ENCODE data around the gene GRM6. TPM values are rescaled to one million over a fixed set of nuclear protein-coding genes. Genes with fewer than 3 reads are reported as not detected.

The GRM6 gene
- total RNA-seq = not detected in 2 replicates

DNA sequence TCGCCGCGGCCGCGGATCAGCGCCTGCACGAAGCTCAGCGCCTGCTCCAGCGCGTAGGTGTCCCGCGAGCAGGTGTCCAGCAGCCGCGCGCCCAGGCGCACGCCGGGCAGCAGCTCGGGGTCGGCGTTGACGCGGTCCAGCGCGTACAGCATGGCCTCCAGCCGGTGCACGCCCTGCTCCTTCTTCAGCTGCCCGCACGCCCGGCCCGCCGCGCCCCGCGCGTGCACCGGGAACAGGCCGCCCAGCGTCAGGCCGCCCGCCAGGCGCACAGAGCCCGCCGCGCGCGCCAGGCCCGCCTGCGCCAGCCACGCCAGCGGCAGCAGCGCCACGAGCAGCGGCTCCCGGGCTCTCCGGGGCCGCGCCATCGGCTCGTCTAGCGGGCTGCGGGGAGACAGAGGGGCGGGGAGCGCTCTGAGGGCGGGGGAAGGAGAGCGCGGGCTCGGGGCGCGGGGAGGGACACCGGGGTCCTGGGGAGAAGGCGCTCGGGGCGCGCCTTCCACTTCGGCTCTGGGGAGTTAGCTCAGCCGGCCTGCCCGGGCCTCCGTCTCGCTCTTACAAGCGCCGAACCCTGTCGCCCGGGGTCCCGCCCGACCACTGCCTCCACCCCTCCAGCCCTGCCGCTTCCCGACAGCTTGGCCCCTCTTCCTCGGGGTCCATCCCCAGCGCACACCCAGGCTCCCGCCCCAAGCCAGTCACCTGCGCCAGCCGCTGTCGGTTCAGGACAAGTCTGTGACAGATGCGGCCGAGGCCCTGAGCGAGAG is at the start of gene GRM6:
TSS of gene GRM6 (minus strand) at position 741 of the 761 bp plus-strand sequence. CDS start at position 365, 376 bp downstream.

DNA sequence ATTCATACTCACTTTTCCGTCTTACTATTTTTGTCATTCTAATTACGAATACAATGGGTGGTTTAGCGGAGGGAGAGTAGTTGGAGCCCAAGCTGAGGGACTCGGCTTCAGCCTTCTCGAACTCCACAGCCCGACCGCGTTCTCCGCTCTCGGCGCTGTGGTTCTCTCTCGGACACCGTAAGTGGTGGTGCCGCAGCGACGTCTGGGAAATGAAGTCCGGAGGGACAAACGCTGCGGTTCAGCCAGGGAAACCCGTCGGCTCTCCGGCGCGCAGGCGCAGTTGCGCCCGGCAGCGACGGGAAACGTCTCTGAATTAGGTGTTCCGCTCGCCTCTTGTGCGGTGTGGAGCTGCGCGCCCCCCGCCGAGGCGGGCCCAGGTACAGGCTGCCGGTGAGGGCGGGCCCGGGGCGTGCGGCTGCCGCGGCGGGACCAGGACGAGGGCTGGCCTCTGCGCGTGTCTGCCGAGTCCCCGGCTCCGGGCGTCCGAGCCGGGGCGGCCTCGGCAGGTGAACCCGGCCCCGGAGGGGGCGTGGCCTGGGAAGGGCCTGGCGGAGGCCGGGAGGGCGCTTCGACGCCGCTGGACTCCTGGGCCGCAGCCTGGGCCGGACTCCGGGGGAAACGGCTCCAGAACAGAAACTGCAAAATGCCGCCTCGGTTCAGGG is 28.5 kb upstream of the GRM6 start, which contains the start of gene ZNF879:
TSS of gene ZNF879 (plus strand) at position 277 of the 662 bp plus-strand sequence. CDS start 1,201 bp downstream, outside the sequence.

DNA sequence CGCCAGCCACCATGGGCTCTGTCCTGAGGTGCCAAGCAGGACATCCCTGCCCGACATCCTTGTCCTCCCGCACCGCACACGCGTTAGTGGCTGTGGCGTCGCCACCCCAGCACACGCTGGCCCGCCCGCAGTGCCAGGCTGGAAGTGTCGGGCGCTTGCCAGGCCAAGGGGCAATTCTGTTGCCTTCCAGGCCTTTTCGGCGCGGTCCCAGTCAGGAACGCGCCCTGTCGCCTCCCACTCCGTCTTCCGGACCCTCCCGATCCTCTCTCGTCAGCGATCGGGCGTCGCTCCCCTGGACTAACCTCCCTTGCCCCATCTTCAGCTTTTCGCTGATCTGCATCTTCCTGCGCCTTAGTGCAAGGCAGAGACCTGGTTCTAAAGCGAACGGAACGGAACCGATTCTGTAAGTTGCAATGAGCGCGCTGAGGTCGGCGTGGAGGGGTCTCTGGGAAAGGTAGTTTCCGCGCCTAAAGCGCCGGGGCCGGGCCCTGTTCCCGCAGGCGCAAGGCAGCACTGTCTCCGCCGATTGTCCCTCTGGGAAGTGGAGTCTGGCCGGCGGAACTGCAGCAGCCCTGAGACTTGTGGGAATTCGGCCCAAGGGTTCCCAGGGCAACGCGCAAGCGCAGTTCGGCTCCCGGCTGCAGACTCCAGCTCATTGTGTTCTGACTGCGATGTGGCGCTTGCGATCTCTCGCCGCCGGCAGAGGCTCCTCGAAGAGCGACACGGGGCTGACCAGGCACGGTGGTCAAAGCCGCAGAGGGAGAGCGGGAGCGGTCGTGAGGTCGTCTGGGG is 54.4 kb downstream of the GRM6 start, which contains the start of gene ZNF454:
TSS of gene ZNF454 (plus strand) at position 630 of the 792 bp plus-strand sequence. CDS start 1,594 bp downstream, outside the sequence.

Other genes with a start within 250 kb of the GRM6 start
- gene ZNF354B, start 135.4 kb downstream of the GRM6 start, total RNA-seq = 3.3 and 4.7 TPM in 2 replicates
- gene ZFP2, start 99.4 kb downstream of the GRM6 start, total RNA-seq = 0.67 and 1.0 TPM in 2 replicates
- 0.84 and 1.2 TPM in 2 replicates for gene ZNF454, start 54.1 kb downstream of the GRM6 start, total RNA-seq
- 1.2 and 2.9 TPM in 2 replicates for gene ZNF879, start 28.5 kb upstream of the GRM6 start, total RNA-seq
- 2.8 and 3.0 TPM in 2 replicates for gene ZNF354C, start 65.1 kb upstream of the GRM6 start, total RNA-seq

Data from bronchus fibroblast of lung (primary cell).